SK-N-SH treated with all-trans-retinoic acid at 6 μM for 48 hours (cell line): ENCODE results near the gene ENTHD1.

Source experiments
- ATAC-seq: fragments of 200-7000 bp; cut with Tn5 transposase; 3 replicates; pipeline ENCODE4 v1.9.1; 2020; ENCODE audit warnings: mild to moderate bottlenecking, moderate library complexity
- ARNTL ChIP-seq: fragments of 450-650 bp; formaldehyde crosslinking; IDR thresholded peaks from 2 replicates; pipeline ENCODE4 v1.5.0; 2020; ENCODE audit warnings: low read depth, mild to moderate bottlenecking, moderate library complexity, borderline replicate concordance
- BACH2 ChIP-seq: fragments of 250-450 bp; sonication (Bioruptor Pico); IDR thresholded peaks from 2 replicates; pipeline ENCODE4 v1.9.0; 2021; ENCODE audit warnings: mild to moderate bottlenecking, borderline replicate concordance
- CSDC2 ChIP-seq: fragments of 250-450 bp; sonication (Bioruptor Pico); IDR thresholded peaks from 2 replicates; pipeline ENCODE4 v1.5.0; 2020; ENCODE audit warnings: mild to moderate bottlenecking, moderate library complexity
- ESRRG ChIP-seq: fragments of 250-450 bp; sonication (Bioruptor Pico); IDR thresholded peaks from 2 replicates; pipeline ENCODE4 v1.6.1; 2021; ENCODE audit warnings: mild to moderate bottlenecking
- GLIS3 ChIP-seq: fragments of 250-450 bp; sonication (Bioruptor Pico); IDR thresholded peaks from 2 replicates; pipeline ENCODE4 v1.5.0; 2020; ENCODE audit warnings: mild to moderate bottlenecking, moderate library complexity
- ISL1 ChIP-seq: fragments of 250-450 bp; sonication (Bioruptor Pico); IDR thresholded peaks from 2 replicates; pipeline ENCODE4 v2.1.2; 2022; ENCODE audit warnings: mild to moderate bottlenecking, moderate library complexity
- OSR1 ChIP-seq: fragments of 250-450 bp; sonication (Bioruptor Pico); IDR thresholded peaks from 2 replicates; pipeline ENCODE4 v1.8.0; 2022; ENCODE audit warnings: moderate library complexity, mild to moderate bottlenecking, inconsistent platforms
- PPARA ChIP-seq: fragments of 250-450 bp; sonication (Bioruptor Pico); IDR thresholded peaks from 2 replicates; pipeline ENCODE4 v1.5.0; 2020; ENCODE audit warnings: mild to moderate bottlenecking, borderline replicate concordance
- TCF4 ChIP-seq: fragments of 250-450 bp; sonication (Bioruptor Pico); IDR thresholded peaks from 2 replicates; pipeline ENCODE4 v1.8.0; 2021; ENCODE audit warnings: mild to moderate bottlenecking, moderate library complexity, borderline replicate concordance
- TOX ChIP-seq: fragments of 250-450 bp; sonication (Bioruptor Pico); IDR thresholded peaks from 2 replicates; pipeline ENCODE4 v1.8.0; 2021; ENCODE audit warnings: mild to moderate bottlenecking, moderate library complexity, borderline replicate concordance
- ZC3H10 ChIP-seq: fragments of 250-450 bp; sonication (Bioruptor Pico); IDR thresholded peaks from 2 replicates; pipeline ENCODE4 v1.5.1; 2021; ENCODE audit warnings: mild to moderate bottlenecking, moderate library complexity
- ZFP3 ChIP-seq: fragments of 250-450 bp; sonication (Bioruptor Pico); IDR thresholded peaks from 2 replicates; pipeline ENCODE4 v1.5.0; 2020; ENCODE audit warnings: mild to moderate bottlenecking, moderate library complexity
- ZFP30 ChIP-seq: fragments of 450-650 bp; formaldehyde crosslinking; IDR thresholded peaks from 2 replicates; pipeline ENCODE4 v1.5.0; 2022; ENCODE audit warnings: mild to moderate bottlenecking, moderate library complexity
- ZNF70 ChIP-seq: fragments of 450-650 bp; formaldehyde crosslinking; IDR thresholded peaks from 2 replicates; pipeline ENCODE4 v1.5.0; 2020; ENCODE audit warnings: mild to moderate bottlenecking, moderate library complexity
- ZNF8 ChIP-seq: fragments of 450-650 bp; formaldehyde crosslinking; IDR thresholded peaks from 2 replicates; pipeline ENCODE4 v1.5.0; 2020; ENCODE audit warnings: mild to moderate bottlenecking, moderate library complexity
- TF ChIP-seq, protein P1 (sequence below): fragments of 250-450 bp; sonication (Bioruptor Pico); IDR thresholded peaks from 2 replicates; pipeline ENCODE4 v1.8.0; 2020; ENCODE audit warnings: mild to moderate bottlenecking, moderate library complexity, borderline replicate concordance
- TF ChIP-seq, protein P2 (sequence below): fragments of 250-450 bp; sonication (Bioruptor Pico); IDR thresholded peaks from 2 replicates; pipeline ENCODE4 v1.5.0; 2020; ENCODE audit warnings: mild to moderate bottlenecking, moderate library complexity
- TF ChIP-seq, protein P3 (sequence below): fragments of 250-450 bp; sonication (Bioruptor Pico); IDR thresholded peaks from 2 replicates; pipeline ENCODE4 v1.8.0; 2021; ENCODE audit warnings: low read depth, mild to moderate bottlenecking, moderate library complexity, borderline replicate concordance

Gene ENTHD1

DNA sequence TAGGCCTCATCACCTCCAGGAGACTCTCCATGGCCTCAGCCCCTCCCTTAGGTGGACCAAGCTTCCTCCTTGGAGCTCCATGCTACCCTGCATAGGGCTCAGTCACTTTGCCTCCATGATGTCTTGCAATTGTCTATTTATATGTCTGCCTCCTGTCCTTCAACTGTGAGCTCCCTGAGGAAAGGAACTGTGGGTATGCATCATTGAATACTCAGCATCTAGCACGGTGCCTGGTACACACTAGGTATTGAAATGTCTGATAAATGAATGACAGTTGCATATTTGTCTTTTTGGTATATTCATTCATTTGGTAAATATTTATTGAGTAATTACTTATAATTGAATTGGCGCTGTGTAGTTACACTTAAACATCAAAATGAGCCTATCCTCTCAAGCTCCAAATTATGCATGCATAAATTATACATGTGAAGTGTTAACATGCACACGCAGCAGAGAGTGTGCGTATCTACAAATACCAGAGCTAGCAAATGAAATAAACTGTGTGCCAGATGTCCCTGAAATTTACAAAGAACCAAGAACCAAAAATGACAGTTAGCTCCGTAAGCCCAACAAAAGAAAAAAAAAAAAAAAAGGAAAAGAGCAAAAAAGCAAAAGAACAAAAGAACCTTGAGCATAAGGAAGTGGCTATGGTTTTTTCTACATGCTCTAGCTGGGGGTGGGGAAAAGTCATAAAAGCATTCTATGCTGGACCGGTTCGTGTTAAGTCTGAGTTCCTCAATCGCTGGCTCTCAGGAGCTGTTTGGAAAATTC lies 32.5 kb upstream of the ENTHD1 start:
- no peak for TF ChIP-seq GLIS3 (CRISPR knock-in tag)
- no peak for ATAC-seq

DNA sequence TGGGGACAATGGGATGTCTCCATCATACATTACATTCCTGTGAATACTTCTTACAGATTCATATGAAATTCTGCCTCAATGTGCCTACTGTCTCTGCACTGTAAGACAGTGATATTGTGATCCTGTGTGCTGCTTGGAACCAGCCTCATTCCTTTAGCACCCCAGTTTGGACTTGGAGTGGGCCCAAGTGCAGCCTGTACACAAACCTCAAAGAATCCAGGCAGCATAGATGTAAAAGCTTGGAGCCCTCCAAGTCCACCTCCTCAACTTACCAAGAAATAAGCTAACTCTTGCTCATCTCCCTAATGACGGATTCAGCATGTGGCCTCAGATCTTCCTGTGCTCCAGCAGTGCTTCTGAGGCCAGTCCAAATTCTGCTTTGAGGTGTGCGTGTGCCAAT lies 31.7 kb upstream of the ENTHD1 start:
- TF ChIP-seq GLIS3 (CRISPR knock-in tag) (no peak), TCF4 (no peak), CSDC2 (CRISPR knock-in tag) (no peak), ZFP3 (CRISPR knock-in tag) (no peak), BACH2 (CRISPR knock-in tag) (no peak), ZNF8 (CRISPR knock-in tag) (no peak), TOX (CRISPR knock-in tag) (no peak), ZNF70 (CRISPR knock-in tag) (no peak), ISL1 (CRISPR knock-in tag) (no peak), ESRRG (CRISPR knock-in tag) (no peak), ZC3H10 (CRISPR knock-in tag) (no peak), ZFP30 (CRISPR knock-in tag) (no peak), OSR1 (CRISPR knock-in tag) (no peak), ARNTL (CRISPR knock-in tag) (no peak), PPARA (CRISPR knock-in tag) (no peak)
- TF ChIP-seq, protein P1, sequence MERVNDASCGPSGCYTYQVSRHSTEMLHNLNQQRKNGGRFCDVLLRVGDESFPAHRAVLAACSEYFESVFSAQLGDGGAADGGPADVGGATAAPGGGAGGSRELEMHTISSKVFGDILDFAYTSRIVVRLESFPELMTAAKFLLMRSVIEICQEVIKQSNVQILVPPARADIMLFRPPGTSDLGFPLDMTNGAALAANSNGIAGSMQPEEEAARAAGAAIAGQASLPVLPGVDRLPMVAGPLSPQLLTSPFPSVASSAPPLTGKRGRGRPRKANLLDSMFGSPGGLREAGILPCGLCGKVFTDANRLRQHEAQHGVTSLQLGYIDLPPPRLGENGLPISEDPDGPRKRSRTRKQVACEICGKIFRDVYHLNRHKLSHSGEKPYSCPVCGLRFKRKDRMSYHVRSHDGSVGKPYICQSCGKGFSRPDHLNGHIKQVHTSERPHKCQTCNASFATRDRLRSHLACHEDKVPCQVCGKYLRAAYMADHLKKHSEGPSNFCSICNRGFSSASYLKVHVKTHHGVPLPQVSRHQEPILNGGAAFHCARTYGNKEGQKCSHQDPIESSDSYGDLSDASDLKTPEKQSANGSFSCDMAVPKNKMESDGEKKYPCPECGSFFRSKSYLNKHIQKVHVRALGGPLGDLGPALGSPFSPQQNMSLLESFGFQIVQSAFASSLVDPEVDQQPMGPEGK (CRISPR knock-in tag), result no peak
- TF ChIP-seq, protein P2, sequence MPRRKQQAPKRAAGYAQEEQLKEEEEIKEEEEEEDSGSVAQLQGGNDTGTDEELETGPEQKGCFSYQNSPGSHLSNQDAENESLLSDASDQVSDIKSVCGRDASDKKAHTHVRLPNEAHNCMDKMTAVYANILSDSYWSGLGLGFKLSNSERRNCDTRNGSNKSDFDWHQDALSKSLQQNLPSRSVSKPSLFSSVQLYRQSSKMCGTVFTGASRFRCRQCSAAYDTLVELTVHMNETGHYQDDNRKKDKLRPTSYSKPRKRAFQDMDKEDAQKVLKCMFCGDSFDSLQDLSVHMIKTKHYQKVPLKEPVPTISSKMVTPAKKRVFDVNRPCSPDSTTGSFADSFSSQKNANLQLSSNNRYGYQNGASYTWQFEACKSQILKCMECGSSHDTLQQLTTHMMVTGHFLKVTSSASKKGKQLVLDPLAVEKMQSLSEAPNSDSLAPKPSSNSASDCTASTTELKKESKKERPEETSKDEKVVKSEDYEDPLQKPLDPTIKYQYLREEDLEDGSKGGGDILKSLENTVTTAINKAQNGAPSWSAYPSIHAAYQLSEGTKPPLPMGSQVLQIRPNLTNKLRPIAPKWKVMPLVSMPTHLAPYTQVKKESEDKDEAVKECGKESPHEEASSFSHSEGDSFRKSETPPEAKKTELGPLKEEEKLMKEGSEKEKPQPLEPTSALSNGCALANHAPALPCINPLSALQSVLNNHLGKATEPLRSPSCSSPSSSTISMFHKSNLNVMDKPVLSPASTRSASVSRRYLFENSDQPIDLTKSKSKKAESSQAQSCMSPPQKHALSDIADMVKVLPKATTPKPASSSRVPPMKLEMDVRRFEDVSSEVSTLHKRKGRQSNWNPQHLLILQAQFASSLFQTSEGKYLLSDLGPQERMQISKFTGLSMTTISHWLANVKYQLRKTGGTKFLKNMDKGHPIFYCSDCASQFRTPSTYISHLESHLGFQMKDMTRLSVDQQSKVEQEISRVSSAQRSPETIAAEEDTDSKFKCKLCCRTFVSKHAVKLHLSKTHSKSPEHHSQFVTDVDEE (CRISPR knock-in tag), result no peak
- TF ChIP-seq, protein P3, sequence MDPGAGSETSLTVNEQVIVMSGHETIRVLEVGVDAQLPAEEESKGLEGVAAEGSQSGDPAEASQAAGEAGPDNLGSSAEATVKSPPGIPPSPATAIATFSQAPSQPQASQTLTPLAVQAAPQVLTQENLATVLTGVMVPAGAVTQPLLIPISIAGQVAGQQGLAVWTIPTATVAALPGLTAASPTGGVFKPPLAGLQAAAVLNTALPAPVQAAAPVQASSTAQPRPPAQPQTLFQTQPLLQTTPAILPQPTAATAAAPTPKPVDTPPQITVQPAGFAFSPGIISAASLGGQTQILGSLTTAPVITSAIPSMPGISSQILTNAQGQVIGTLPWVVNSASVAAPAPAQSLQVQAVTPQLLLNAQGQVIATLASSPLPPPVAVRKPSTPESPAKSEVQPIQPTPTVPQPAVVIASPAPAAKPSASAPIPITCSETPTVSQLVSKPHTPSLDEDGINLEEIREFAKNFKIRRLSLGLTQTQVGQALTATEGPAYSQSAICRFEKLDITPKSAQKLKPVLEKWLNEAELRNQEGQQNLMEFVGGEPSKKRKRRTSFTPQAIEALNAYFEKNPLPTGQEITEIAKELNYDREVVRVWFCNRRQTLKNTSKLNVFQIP (CRISPR knock-in tag), result no peak
- ATAC-seq, result no peak

DNA sequence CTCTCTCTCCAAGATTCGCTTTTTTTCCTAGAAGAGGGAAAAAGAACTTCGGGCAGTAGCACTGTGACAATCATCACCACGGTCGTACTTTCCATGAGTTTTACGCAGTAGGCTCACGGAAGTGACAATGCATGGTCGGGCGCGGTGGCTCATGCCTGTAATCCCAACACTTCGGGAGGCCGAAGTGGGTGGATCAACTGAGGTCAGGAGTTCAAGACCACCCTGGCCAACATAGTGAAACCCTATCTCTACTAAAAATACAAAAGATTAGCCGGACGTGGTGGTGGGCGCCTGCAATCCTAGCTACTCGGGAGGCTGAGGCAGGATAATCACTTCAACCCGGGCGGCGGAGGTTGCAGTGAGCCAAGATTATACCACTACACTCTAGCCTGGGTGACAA lies 30.7 kb upstream of the ENTHD1 start:
- TF ChIP-seq, protein P3 (CRISPR knock-in tag), result no peak
- TF ChIP-seq OSR1 (CRISPR knock-in tag), result no peak
- TF ChIP-seq, protein P1 (CRISPR knock-in tag), result no peak
- TF ChIP-seq, all 23 proteins: peak for 0
- ATAC-seq, result no peak
